Psoas muscle (tissue), 8 donors: Measurements from ENCODE around the gene PRKAG2. TPM values are rescaled to one million over a fixed set of nuclear protein-coding genes. Genes with fewer than 3 reads are reported as not detected.

ENCODE experiments used
- ATAC-seq, 4 donors: fragments of 200-7000 bp; cut with Tn5 transposase; one replicate each; pipeline ENCODE4 v1.9.1; 2020; ENCODE audit warnings: moderate library complexity in 3 of 4, mild to moderate bottlenecking in 2 of 4
- DNase-seq, 2 donors: peaks; one replicate each; pipeline ENCODE4 v3.0.0-alpha.2; 2020
- H3K27ac ChIP-seq: fragments of 200-600 bp; one replicate; pipeline ENCODE4 v1.8.0; 2022
- H3K27me3 ChIP-seq, 3 donors: fragments of 200-600 bp in 1 of 3; one replicate each; pipeline versions ENCODE4 v1.6.1 to v1.8.0; 2013 to 2022; ENCODE audit warnings: low read length in 2 of 3, mild to moderate bottlenecking in 2 of 3, moderate library complexity in 1 of 3; ENCODE audit not compliant: insufficient read depth in 3 of 3
- H3K36me3 ChIP-seq, 2 donors: fragments of 200-600 bp in 1 of 2; one replicate each; pipeline versions ENCODE4 v1.6.1 to v1.8.0; 2013 to 2022; ENCODE audit warnings: low read depth in 1 of 2, mild to moderate bottlenecking in 1 of 2, moderate library complexity in 1 of 2; ENCODE audit not compliant: insufficient read depth in 1 of 2
- H3K4me1 ChIP-seq: fragments of 200-600 bp; one replicate; pipeline ENCODE4 v1.8.0; 2022
- H3K4me3 ChIP-seq: fragments of 200-600 bp; one replicate; pipeline ENCODE4 v1.8.0; 2022; ENCODE audit warnings: mild to moderate bottlenecking
- H3K9me3 ChIP-seq: fragments of 200-600 bp; one replicate; pipeline ENCODE4 v1.8.0; 2022
- WGBS, 3 donors: extraction: QIAGEN DNeasy Blood & Tissue Kit; methylation state at CpG; one replicate each; pipeline versions ENCODE4 v1.1.6 to v1.1.7; 2013; 5-methylcytosine and 5-hydroxymethylcytosine counted together
- intact Hi-C, 2 donors: fragments of 100-400 bp; cut with DNase I; formaldehyde crosslinking; loops; one replicate each; pipeline versions ENCODE4 v1.11.0 to v1.14.2; 2022
- polyA plus RNA-seq, 3 donors: library from polyadenylated mRNA; stranded (reverse); fragments of 200-250 nt; gene quantifications; one replicate each; pipeline ENCODE4 v1.2.3, GENCODE V29; 2013
- total RNA-seq, 4 donors: library from RNA; stranded (reverse); fragmentation: NEBNext Ultra II Directional in 2 of 4; extraction: Animal tissue kit (Norgen Biotek cat#: 25700) in 2 of 4; gene quantifications; one replicate each; pipeline versions ENCODE4 v1.2.1 to v1.2.4, GENCODE V29; 2021 to 2023
- TF ChIP-seq, protein P1 (sequence below): fragments of 200-600 bp; IDR thresholded peaks from one replicate; pipeline ENCODE4 v1.8.0; 2022; ENCODE audit warnings: antibody characterized with exemption
- donor health status: healthy with polysubstance abuse.
- donor health status: DM: no; HTN: no; CAD: no; lungs with moderate emphysema.
- donor health status: Bipolar disorder and iron deficiency.
- donor health status: healthy.
- donor health status: DM: yes; HTN: yes; CAD: no.
- donor health status: DM: no; HTN: no; CAD: no.
- donor health status: DM: no; HTN: no; CAD: no.
- donor health status: DM: yes; HTN: yes; CAD: no.

PRKAG2 gene
- total and polyA plus RNA-seq, 7 donors = 9.3 to 143 (median 19.8) TPM

DNA sequence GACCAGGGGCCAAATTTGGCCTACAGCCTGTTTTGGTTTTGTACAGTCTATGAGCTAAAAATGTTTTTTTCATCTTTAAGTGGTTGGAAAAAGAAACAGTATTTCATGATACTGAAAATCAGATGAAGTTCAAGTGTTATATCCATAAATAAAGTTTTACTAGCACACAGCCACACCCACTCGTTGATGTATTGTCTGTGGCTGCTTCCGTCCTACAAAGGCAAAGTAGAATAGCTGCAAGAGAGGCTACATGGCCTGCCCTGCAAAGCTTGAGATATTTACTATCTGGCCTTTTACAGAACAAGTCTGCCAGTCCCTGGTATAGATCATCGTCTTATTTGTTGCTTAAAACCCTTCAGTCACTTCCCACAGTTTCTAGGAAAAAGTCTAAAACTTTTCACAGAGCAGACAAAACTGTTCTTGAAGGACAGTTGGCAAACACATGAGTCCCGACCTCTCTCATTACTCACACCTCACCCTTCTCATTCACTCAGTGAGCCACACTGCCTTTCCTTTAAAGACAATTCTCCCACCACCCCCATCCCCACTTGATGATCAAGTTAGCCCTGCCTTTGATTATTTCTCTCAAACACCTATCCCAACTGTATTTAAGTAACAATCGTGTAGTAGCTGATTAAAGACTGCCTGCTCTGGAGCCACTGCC lies 367.1 kb downstream of the PRKAG2 start:
- intact Hi-C loops = loop anchor here in 1 of 2 donors (5.0 kb wide), 1 partner anchor 43 kb away; no protein-coding TSS in a partner anchor
- no peaks in the 10 kb centered on the region for H3K27me3 ChIP-seq
- peaks cover 91% of the 10 kb centered on the region for H3K4me1 ChIP-seq
- 68 to 82% (median 71%) methylated on average over 5 of the region's 5 CpGs for WGBS, 3 donors
- no peak for DNase-seq
- TF ChIP-seq, protein P1, sequence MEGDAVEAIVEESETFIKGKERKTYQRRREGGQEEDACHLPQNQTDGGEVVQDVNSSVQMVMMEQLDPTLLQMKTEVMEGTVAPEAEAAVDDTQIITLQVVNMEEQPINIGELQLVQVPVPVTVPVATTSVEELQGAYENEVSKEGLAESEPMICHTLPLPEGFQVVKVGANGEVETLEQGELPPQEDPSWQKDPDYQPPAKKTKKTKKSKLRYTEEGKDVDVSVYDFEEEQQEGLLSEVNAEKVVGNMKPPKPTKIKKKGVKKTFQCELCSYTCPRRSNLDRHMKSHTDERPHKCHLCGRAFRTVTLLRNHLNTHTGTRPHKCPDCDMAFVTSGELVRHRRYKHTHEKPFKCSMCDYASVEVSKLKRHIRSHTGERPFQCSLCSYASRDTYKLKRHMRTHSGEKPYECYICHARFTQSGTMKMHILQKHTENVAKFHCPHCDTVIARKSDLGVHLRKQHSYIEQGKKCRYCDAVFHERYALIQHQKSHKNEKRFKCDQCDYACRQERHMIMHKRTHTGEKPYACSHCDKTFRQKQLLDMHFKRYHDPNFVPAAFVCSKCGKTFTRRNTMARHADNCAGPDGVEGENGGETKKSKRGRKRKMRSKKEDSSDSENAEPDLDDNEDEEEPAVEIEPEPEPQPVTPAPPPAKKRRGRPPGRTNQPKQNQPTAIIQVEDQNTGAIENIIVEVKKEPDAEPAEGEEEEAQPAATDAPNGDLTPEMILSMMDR = no peak
- no peak overlapping the region for H3K4me3 ChIP-seq
- no peak for ATAC-seq
- H3K27ac ChIP-seq = peak overlapping the region; percentile 79
- no peaks in the 10 kb centered on the region for H3K9me3 ChIP-seq
- no peaks in the 10 kb centered on the region for H3K36me3 ChIP-seq

DNA sequence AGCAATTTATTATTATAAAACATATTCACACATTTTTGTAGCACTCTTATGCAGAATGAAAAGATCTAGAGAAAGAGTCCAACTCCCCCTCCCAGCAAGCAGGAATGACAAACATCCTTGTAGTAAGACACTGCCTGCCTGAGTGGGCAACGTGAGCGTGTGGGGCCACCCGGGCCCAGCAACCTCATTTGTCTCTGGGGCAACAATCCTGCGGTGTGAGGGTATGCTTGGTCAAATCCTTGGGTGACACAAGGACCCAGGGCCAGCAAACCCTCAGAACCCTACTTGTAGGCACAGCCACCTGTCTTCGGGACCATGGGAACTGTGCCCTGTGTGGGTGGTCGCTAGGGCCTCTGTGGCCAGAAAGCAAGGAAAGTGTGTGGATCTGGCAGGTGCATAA lies 367.9 kb downstream of the PRKAG2 start:
- intact Hi-C loops = no loop called here
- no peak overlapping the region for H3K4me3 ChIP-seq
- no peaks in the 10 kb centered on the region for H3K36me3 ChIP-seq
- no peak for DNase-seq
- peak in 2 of 4 donors; percentile 10 to 20 for ATAC-seq
- peak overlapping the region; percentile 79 for H3K27ac ChIP-seq
- H3K9me3 ChIP-seq = no peaks in the 10 kb centered on the region
- 54 to 65% (median 63%) methylated on average over 6 of the region's 6 CpGs for WGBS, 3 donors
- H3K4me1 ChIP-seq = peaks cover 91% of the 10 kb centered on the region
- H3K27me3 ChIP-seq = no peaks in the 10 kb centered on the region
- TF ChIP-seq, protein P1 = no peak

DNA sequence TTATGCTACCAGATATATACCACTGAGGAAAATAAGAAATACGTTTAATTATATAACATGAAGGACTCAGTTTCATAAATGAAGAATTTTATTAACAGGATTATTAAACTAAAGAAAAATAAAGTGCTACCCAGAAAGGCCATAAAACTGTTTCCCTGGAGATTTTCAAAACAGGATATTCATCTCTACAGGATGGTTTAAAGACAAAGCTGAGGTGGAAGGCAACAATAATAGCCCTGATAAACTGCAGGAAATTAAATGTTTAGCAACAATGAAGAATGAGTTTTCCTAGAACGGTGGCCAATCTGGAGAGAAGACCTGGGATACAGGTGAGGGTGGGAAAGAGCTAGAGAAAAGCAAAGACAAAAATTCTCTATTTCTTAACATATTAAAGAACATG lies 369.1 kb downstream of the PRKAG2 start:
- DNase-seq = no peak
- intact Hi-C loops = no loop called here
- Histone ChIP-seq H3K4me3 (no peak overlapping the region), H3K36me3 (no peaks in the 10 kb centered on the region), H3K4me1 (peaks cover 90% of the 10 kb centered on the region), H3K27me3 (no peaks in the 10 kb centered on the region), H3K9me3 (no peaks in the 10 kb centered on the region), H3K27ac (peak overlapping the region; percentile 79)
- WGBS, 3 donors = 58 to 72% (median 63%) methylated on average over 2 of the region's 2 CpGs
- no peak for ATAC-seq
- TF ChIP-seq, protein P1 = no peak

DNA sequence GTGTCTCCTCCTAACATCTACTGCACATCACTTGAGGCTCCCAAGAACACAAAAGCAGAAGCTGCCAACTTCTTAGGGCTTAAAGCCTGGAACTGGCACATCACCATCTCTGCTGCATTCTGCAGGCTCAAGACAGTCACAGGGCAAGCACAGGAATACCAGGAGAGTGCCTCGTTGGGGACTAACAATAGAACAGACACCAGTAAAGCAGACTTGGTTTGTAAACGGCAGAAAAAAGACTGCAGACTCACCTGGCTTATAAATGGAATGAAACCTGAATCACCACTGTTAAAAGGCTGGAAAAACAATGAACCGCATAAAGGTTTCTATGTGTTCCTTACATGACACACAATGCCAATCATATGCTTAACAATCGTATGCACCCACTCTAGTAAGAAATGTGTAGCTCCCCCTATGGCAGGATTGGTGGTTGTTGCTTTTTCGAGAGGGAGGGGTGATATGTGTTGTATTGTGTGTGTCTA lies 370.0 kb downstream of the PRKAG2 start:
- Histone ChIP-seq H3K36me3 (no peaks in the 10 kb centered on the region), H3K27me3 (no peaks in the 10 kb centered on the region), H3K9me3 (no peaks in the 10 kb centered on the region), H3K4me3 (peak overlapping the region; percentile 19), H3K27ac (peak overlapping the region; percentile 79), H3K4me1 (peaks cover 89% of the 10 kb centered on the region)
- intact Hi-C loops = no loop called here
- TF ChIP-seq, protein P1 = peak; percentile 10
- ATAC-seq (peak; percentile 55 to 85 (median 81)), DNase-seq (no peak)
- WGBS, 3 donors = 40 to 53% (median 42%) methylated on average over 5 of the region's 5 CpGs

Other genes starting within 250 kb of the PRKAG2 start
- gene GALNTL5, start 79.3 kb upstream of the PRKAG2 start, total RNA-seq = not detected
- gene GALNTL5, start 79.3 kb upstream of the PRKAG2 start, polyA plus RNA-seq = not detected
- gene GALNT11, start 148.6 kb upstream of the PRKAG2 start, total RNA-seq = 10 to 100 TPM; 11.2 to 20.6 (median 17.6) TPM
- 10 to 100 TPM; 13.6 to 20.3 (median 14.0) TPM for gene GALNT11, start 148.6 kb upstream of the PRKAG2 start, polyA plus RNA-seq